RCC 7860 (cell line): Measurements from ENCODE around the gene MAGEF1.

Source experiments
- DNase-seq: peaks from one replicate; pipeline ENCODE4 v3.0.0-alpha.2; 2015; ENCODE audit warnings: low spot score
- FAIRE-seq: peaks from 2 replicates; lab custom pipeline; 2012; peaks lifted over from hg19 to GRCh38; lab: Jason Lieb, UNC

The MAGEF1 gene, protein sequence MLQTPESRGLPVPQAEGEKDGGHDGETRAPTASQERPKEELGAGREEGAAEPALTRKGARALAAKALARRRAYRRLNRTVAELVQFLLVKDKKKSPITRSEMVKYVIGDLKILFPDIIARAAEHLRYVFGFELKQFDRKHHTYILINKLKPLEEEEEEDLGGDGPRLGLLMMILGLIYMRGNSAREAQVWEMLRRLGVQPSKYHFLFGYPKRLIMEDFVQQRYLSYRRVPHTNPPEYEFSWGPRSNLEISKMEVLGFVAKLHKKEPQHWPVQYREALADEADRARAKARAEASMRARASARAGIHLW

DNA sequence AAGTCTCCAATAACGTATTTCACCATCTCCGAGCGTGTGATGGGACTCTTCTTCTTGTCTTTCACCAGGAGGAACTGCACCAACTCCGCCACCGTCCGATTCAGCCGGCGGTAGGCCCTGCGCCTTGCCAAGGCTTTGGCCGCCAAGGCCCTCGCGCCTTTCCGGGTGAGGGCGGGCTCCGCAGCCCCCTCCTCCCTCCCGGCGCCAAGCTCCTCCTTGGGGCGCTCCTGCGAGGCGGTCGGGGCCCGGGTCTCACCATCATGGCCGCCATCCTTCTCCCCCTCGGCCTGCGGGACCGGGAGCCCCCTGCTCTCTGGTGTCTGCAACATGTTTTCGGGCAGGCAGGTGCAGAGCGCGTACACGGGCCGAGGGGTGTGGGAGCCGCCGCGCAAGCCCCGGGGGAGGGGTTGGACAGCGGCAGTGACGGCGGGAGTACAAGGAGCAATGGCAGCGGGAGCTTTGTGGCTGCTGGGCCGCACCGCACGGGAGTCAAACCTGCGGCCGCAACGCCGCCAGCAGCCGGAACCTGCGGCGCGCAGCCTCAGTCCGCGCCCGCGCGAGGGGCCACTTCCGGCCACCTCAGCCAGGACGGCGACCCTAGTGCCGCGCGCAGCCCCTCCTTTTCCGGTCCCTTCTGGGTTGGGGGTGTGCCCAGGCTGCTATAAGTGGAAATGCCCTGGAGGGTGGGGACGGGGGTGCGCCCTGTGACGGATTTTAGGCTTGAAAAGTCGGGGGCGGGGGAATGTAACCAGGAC, at the start of gene MAGEF1:
Gene MAGEF1, minus strand, starts transcription at position 572 of the 755 bp plus-strand sequence. Its CDS starts 243 bp downstream, at position 329.
- no peak for FAIRE-seq

DNA sequence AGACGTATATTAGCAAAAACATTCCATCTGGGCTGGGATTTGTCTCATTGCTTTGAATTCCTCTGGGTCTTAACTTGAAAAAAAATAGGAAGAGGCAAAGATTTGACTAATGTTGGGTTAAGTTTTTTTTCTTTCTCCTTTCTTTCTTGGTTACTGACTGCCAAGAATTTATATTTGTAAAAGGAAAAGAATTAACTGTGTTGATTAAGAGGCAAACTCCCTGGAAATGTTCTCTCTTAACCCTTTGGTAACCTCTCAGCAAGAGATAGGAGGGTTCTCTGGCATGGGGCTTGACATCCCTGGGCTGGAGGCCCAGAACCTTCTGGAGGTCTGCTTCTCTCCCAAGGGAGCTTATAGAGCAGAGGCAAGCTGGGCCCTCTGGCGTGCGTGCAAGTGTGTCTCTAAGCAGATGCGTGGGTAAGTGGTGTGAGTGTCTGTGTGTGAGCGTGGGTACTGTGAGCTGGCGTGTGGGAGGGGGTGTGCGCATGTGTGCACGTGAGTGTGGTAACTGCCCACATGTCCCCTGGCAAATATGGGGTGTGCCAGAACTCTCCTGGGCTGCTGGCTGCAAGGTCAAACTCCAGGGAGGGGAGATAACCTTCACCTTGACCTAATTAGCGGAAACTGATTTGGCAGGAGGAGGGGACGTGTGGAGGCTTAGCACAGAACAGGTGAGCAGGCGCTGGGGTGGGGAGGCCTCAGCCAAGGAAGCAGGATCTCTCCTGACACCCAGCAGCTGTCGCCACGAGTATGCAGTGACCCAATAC, 49.4 kb upstream of the MAGEF1 start:
- FAIRE-seq (no peak), DNase-seq (no peak)

More for the DNA sequence above, at the start of gene MAGEF1:
- DNase-seq, result peak; percentile 58

DNA sequence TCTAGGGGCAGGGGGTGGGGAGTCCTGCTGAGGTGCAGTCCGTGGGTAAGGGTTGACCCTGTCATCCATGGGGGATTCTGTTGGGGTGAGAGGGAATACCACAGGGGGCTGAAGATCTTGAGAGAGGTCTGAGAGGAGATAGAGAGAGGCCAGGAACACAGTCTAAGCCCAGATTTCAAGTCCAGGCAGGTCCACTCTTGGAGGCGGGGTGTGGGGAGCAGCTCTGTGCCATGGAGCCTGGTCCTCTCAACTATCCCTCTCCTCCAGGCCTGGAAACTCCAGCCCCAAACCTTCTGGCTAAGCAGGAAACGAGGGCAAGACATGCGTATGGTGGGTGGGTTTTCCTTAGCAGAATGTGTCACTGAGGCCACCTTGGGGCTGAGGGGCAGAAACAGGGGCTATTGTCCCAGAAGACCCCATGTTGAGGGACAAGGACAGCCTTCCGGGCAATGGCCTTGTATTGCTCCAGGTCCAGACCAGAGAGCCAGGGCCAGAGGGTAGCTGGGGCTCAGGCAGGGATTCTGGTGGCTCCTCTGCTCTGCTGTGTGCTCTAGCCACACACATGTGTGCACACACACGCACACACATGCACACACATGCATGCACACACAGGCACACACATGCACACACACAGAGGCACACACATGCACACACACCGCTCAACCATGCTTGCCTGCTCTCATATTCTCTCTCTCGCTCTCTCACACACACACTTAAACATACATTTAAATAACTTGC, 48.6 kb upstream of the MAGEF1 start:
- FAIRE-seq (no peak), DNase-seq (no peak)

DNA sequence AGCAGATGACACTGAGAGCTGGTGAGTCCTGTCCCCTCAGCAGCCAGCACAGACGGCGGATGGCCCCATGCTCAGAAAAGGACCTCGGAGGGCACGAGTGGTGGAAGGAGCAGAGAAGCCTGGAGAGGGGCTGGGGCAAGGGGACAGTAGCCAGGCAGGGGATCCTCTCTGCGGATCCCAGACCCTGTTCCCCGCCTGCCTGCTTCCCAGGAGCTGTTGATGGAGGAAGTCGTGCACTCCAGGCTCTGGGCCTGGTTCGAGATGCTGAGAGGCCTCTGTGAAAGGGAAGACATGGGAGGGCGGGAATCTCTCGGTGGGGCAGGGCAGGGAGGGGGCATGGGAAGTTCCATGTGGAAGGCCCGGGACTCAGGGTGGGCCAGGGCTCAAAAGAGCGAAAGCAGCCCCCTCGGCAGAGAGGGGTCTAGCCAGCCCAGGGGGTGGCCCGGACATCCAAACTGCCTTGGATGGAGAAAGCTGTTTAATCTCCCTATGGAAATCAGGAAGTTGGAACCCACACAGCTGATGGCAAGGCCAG, 47.9 kb upstream of the MAGEF1 start:
- no peak for FAIRE-seq

DNA sequence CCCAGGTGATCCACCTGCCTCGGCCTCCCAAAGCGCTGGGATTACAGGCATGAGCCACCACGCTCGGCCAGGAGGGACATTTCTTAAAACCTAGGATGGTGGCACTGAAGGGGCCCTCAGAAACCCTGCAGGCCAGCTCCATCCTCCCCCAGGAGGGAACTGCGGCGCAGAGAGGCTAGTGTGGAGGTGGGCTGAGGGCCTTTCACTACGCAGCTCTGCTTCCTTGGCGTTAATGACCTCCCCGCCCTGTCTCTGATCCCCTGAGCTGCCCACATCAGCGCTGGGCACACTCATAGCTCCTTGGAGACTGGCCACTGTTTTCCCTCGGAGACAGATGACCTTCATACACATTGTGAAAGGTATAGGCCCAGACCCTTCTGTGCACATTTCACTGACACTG, 46.2 kb upstream of the MAGEF1 start:
- FAIRE-seq (no peak), DNase-seq (no peak)

More for the DNA sequence above, 47.9 kb upstream of the MAGEF1 start:
- no peak for DNase-seq

DNA sequence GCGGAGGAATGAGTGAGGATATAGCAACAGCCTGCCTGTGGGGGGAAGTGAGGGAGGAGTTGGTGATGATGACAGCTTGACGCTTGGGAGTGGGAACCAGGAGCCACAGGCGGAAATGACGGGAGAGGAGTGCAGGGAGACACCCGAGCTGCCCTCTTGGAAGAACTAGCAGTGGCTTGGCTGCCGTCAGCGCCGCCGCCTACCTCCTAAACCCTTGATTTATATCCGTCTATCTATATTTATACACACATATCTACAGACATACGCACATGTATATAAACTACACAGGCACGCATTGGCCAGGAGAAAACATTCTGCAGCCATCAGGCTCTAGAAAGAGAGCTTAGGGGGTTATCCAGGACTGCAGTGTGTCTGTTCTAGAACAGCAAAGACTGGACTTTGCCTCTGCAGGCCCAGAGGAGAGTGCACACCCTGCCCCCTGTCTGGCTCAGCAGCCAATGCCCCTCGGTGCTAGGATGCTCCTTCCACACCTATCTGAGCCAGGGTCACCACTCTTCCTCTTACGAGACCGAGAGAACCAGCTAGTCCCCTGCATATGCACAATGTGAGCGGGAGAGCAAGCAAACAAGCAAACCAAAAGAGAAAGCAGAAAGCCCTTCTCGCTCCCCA, 45.3 kb upstream of the MAGEF1 start:
- FAIRE-seq, result no peak

DNA sequence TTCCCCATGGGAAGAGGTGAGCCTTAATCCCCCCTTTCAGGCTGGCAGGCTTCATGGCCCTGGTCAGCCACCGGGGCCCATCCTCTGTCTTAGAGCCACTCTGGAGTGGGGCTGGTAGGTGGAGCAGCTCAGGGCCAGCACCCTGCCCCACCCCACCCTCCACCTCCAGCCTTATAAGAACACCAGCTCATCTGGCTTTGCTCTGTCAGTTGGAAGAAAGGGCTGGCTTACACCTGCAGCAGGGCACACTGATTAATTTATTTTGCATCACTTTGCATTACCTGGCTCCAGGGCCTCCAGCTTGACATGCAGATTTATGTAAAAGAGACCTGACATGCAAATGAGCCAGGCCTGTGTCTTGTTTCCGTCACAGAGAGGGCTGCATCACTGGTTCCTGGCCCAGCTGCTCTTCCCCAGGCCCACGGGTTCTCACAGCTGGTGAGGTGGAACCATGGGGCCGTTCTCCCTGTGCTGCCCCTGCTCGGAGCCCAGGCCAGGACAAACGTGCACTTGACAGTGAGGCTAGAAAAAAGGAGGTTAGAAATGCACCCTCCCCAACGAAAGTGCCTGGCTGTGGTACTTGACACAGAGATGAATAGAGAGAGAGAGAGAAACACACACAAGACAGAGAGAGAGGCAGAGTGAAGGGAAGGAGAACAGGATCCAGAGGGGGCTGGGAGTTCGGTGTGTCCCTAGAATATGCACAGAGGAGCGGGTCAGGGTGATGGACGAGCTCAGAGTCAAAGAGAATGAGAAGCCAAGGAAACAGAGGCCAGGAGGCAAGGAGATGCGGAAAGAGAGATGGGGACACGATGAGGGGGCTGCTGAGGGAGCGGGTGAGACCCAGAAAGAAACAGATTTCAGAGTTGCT, 44.5 kb upstream of the MAGEF1 start:
- FAIRE-seq (no peak), DNase-seq (no peak)

More for the DNA sequence above, 45.3 kb upstream of the MAGEF1 start:
- no peak for DNase-seq

DNA sequence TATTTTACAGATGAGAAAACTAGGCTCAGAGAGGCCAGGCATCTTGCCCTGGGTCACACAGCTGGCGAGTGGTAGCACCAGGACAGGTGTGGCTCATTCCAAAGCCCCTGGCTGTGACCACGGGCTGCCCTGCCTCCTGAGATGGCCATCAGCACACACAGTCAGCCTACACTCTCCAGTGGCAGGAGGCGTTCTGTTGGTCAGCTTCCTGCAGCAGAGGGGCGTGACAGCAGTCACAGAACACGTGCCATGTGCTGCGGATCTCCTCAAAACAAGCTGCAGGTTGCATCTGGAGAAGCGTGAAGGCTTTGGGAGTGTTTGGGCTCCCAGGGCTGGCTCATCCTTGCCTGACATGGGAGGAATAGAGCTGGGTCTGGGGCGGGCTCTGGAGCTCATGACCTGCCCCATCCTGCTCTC, 43.5 kb upstream of the MAGEF1 start:
- DNase-seq, result no peak
- no peak for FAIRE-seq

DNA sequence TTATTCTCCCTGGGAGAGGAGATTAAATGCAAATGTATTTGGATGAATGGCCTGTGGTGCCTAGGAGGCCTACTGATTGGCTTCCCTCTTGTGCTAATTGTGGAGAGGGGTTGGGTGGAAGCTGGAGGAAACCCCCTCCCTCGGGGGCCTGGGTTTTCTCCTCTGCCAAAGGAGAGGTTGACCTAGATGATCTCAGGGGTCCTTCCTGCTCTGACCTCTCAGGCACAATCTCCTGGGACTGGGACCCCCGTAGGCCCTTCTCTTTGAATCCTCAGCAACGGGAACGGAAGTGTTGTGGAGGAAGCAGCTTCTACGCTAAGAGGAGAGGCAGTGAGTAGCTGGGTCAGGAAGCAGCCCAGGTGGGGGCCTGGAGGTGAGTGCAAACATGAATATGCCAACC, 40.5 kb upstream of the MAGEF1 start:
- DNase-seq (no peak), FAIRE-seq (no peak)

DNA sequence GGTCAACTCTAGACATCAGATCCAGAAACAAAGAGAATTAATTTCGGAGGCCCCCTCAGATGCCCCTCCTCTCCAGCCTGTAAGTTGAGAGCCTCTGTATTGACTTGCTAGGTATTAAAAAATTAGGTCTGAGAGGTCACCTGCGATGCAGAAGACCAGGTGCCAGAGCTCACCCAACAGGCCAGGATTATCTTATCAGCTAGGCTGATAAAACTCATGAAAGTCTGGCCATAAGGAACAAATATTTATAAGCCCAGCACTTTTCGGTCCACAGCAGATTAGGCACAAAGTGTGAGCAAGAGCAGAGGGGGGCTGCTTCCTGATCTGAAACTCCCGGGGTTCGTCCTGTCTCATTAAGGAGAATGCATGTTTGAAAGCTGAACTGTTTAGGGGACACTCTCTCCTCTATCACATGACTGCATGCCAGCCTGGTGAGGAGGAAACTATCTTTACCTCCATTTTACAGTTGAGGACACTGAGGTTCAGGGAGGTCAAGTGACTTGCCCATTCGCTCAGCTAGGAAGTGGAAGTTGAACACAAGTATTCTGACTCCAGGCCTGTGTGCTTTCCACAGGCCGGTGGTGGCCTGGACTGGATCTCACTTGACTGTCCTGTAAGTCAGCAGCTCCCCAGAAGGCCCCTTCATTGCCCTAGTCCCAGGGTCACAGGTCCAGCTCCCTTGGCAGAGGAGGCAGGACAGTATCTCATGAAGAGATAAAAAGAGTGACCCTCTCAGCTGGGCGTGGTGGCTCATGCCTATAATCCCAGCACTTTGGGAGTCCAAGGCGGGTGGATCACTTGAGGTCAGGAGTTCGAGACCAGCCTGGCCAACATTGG, 39.6 kb upstream of the MAGEF1 start:
- FAIRE-seq (no peak), DNase-seq (no peak)

DNA sequence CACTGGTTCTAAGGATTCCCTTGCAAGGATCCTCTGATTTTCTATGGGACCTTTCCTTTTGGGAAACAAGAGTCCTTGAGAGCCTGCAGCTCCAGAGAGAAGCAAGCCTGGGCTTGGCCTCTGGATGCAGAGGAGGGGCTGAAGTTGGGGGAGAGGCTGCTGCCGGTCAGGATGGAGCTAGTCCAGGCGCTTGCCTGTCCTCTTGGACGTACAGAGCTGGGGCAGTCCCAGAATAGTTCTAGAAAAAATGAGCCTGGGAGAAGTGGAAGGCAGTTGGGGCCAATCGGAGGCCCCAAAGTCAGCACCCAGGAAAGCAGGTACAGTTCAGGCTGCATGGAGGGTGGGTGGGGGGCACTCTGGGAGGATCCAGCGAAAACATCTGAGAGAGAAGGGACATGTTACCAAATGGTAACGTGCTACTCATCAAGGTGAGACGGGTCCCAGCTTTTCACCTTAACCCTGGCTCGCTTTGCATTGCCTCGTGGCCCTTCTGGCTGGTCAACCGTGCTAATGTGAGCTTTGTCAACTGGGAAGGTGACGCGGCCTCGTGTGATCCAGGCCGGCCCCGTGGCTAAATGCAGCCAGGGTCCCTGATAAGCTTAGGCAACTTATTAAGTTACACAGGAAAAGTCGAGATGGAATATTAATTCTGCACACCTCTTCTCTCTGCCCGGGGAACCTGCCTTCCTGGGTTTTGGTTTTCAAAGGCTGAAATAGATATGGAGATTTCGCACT, 38.7 kb upstream of the MAGEF1 start:
- no peak for FAIRE-seq
- DNase-seq, result no peak

DNA sequence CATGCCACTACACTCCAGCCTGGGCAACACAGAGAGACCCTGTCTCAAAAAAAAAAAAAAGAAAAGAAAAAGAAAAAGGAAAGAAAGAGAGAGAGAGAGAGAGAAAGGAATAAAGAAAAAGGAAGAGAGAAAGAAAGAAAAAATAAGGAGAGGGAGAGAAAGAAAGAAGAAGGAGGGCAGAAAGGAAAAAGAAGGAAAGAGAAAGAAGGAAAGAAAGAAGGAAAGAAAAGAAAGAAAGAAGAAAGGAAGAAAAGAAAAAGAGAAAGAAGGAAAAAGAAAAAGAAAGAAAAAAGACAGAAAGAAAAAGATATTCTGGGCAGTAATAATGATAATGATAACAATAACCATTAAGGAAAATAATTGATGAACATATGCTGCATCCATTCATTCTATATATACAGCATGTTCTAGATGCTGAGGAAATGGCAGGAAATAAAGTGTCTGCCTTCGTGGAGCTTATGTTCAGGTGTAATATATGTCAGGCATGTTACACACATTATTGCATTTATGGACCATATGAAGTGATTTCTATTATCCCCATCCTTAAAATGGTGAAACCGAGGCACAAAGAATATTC, 37.4 kb upstream of the MAGEF1 start:
- DNase-seq, result no peak
- no peak for FAIRE-seq

DNA sequence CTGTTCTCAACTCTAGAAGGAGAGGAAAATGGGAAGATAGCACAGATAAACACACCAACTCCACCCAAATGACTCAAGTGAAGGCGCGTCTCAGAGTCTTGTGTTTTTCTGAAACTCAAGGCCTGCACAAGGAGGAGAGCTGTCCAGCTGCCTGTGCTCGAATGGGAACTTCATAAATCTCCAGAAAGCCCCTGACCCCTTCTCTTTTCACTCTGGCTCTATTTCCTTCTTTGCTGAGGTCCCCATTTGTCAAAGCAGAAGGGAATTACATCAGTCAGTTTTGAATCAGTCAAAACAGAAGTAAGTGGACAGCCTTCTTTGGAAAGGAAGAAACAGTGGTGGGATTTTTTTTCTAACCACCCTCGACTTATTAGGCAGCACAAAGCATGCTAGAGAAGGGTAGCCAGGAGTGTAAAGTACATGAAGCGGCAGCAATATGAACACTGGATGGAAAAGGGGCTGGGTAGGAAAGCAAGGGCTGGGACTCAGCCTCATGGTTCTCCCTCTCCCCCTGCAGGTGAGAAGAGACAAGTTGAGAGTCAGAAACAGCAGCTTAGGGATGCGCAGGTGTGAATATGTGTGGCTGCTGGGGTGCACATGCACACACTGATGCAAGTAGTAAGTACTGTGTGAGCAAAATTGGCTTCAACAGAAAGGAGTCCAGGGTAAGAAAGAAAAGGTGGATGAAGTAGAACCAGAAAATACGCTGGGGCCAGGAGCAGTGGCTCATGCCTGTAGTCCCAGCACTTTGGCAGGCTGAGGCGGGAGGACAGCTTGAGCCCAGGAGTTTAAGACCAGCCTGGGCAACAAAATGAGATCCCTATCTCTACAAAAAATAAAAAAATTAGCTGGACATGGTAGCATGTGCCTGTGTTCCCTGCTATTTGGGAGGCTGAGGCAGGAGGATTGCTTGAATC, 36.6 kb upstream of the MAGEF1 start:
- DNase-seq, result no peak

DNA sequence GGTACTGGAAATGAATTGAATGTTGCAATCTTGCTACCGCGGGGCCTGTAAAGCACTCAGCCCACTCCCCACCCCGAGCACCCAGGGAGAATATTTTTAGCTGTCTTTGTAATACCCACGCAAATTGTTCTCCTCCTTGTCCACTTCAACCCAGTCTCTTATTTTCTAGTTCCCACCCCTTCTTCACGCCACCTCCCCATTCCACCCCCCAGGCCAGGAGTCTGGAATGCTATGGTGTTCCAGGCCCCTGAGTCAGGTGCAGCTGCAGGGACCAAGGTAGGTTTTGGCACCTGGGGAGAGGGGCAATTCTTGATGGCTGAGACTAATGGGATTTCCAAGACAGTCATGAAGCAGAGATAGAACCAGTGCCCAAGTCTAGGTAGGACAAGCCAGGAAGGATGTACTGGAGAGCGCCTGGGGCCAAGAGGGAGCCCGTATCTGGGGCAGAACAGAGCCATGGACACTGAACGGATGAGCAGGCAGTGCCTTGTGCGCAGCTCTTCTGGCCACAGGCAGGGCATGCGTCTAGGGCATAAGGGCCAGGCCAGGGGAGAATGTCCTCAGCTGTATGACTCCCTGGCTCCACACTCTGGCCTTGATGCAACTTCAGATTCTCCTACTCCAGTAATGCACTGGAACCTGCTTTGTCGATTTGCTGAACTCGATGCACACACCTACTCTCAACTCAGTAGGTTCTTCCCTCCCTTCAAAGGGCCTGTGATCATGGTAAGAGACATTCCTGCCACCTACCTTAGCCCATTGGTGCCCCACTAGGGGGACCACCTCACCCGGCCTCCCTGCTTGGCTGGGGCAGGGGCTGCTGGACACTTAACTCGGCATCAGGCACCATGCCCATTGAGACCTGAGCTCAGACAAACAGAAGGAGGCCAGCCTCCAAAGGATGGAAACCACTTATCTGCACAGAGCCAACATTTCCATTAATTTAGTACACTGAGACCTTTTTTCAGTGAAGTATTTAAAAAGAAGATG, 34.6 kb upstream of the MAGEF1 start:
- FAIRE-seq (no peak), DNase-seq (no peak)

More for the DNA sequence above, 36.6 kb upstream of the MAGEF1 start:
- no peak for FAIRE-seq

DNA sequence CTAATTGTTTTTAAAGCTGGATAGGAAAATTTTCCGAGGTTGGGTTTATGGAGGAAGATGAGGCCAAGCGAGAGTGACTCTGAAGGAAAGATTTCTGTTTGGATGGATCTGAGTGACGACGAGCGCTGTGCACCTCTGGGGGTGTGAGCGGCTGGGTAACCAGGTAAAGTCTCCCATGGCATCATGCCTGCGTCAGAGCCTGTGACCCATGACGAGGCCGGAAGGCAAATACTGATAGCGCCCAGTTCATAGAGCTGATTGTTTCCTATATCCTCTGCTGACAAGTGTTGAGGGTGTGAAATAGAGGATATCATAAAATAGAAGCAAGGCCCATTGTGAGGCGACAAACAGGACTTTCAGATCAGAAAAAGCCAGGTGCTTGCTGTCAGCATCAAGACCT, 33.7 kb upstream of the MAGEF1 start:
- FAIRE-seq (no peak), DNase-seq (no peak)
